K562 (cell line): ENCODE data around the gene PNKD. TPM values are rescaled to one million over a fixed set of nuclear protein-coding genes. Genes with fewer than 3 reads are reported as not detected.

ENCODE experiments used
- ASH1L ChIP-seq: fragments of 450-650 bp; IDR thresholded peaks from 2 replicates; pipeline ENCODE4 v1.6.1; 2018; ENCODE audit warnings: borderline replicate concordance, mild to moderate bottlenecking, low read depth; ENCODE audit not compliant: partially characterized antibody
- ERF ChIP-seq: fragments of 450-650 bp; formaldehyde crosslinking; IDR thresholded peaks from 2 replicates; pipeline ENCODE4 v1.4.0; 2020; ENCODE audit warnings: mild to moderate bottlenecking, mixed read lengths
- KHSRP ChIP-seq: fragments of 450-650 bp; IDR thresholded peaks from 2 replicates; pipeline ENCODE4 v1.6.1; 2017
- NCOA1 ChIP-seq: fragments of 450-650 bp; IDR thresholded peaks from 2 replicates; pipeline ENCODE4 v1.6.1; 2016; ENCODE audit warnings: low read depth
- RERE ChIP-seq: sonication (generic); formaldehyde crosslinking; IDR thresholded peaks from 2 replicates; pipeline ENCODE4 v1.8.0; 2023; ENCODE audit warnings: missing genetic modification reagents, mild to moderate bottlenecking, borderline replicate concordance
- REST ChIP-seq, 2 experiments: fragments of 450-650 bp; formaldehyde crosslinking in 1 of 2; IDR thresholded peaks; 2 replicates each; pipeline versions ENCODE4 v1.4.0 to v1.6.1; 2014 to 2020; ENCODE audit warnings: mild to moderate bottlenecking in 2 of 2, borderline replicate concordance in 1 of 2, low read depth in 1 of 2
- RNF2 ChIP-seq: sonication (generic); IDR thresholded peaks from 2 replicates; pipeline ENCODE4 v1.6.1; 2016
- SNIP1 ChIP-seq: fragments of 450-650 bp; IDR thresholded peaks from 2 replicates; pipeline ENCODE4 v1.7.1; 2017; ENCODE audit warnings: low read depth, mild to moderate bottlenecking
- STAG1 ChIP-seq: sonication (generic); formaldehyde crosslinking; IDR thresholded peaks from 2 replicates; pipeline ENCODE4 v1.5.0; 2020; ENCODE audit warnings: missing genetic modification reagents, borderline replicate concordance
- TBL1XR1 ChIP-seq, 2 experiments: IDR thresholded peaks; 2 replicates each; pipeline ENCODE4 v1.6.1; 2012; ENCODE audit warnings: improper control_type of control experiment in 2 of 2, low read length in 2 of 2, mild to moderate bottlenecking in 1 of 2
- TGIF2 ChIP-seq: sonication (generic); formaldehyde crosslinking; IDR thresholded peaks from 2 replicates; pipeline ENCODE4 v1.8.1; 2022; ENCODE audit warnings: mild to moderate bottlenecking, missing genetic modification reagents, moderate library complexity
- THRA ChIP-seq: fragments of 450-650 bp; IDR thresholded peaks from 2 replicates; pipeline ENCODE4 v1.6.1; 2017; ENCODE audit warnings: mild to moderate bottlenecking, moderate library complexity
- ZC3H8 ChIP-seq: fragments of 450-650 bp; IDR thresholded peaks from 2 replicates; pipeline ENCODE4 v1.6.1; 2017
- ZNF583 ChIP-seq: fragments of 250-450 bp; sonication (Bioruptor Pico); IDR thresholded peaks from 2 replicates; pipeline ENCODE4 v1.4.0; 2020
- ZNF75A ChIP-seq: fragments of 450-650 bp; formaldehyde crosslinking; IDR thresholded peaks from 2 replicates; pipeline ENCODE4 v1.4.0; 2020; ENCODE audit warnings: mild to moderate bottlenecking
- polyA plus RNA-seq, 8 experiments: library from polyadenylated mRNA; depleted of rRNA in 4 of 8; stranded (reverse) in 5 of 8; unstranded in 3 of 8; fragments of >200 nt; fragmentation: Nextera tagmentation in 2 of 8; fragmentation: Illumina TruSeq in 1 of 8; extraction: Ambion mirVana in 2 of 8; extraction: Trizol in 1 of 8; gene quantifications; 2 replicates each; pipeline versions ENCODE4 v1.2.1 to v1.2.3, GENCODE V29; 2011 to 2014; ENCODE audit warnings: inconsistent platforms in 1 of 8, missing spikeins in 1 of 8
- total RNA-seq, 7 experiments: library from RNA; depleted of rRNA in 6 of 7; stranded (reverse); fragments of >200 nt in 6 of 7; fragmentation: Illumina TruSeq in 2 of 7; extraction: Trizol in 2 of 7; gene quantifications; 2 replicates each; pipeline versions ENCODE4 v1.2.1 to v1.2.3, GENCODE V29; 2011 to 2021; ENCODE audit warnings: low replicate concordance in 1 of 7

PNKD gene
- total and polyA plus RNA-seq, 9 of the 15 experiments (the other 6 are each of a cell fraction or from before 2014, with no cell fraction given), result 26.0 to 105 (median 60.1) TPM

GRCh38 chr2:218393750-218394290 lies 123.5 kb downstream of the PNKD start (continued):
- no peak for TF ChIP-seq ZC3H8
- TF ChIP-seq RERE (CRISPR knock-in tag), result no peak
- TF ChIP-seq TGIF2 (CRISPR knock-in tag), result no peak
- TF ChIP-seq RNF2, result peak; percentile 44; the same call in 1 of the 2 replicates
- TF ChIP-seq TBL1XR1 (IDR thresholded peaks at IDR 0.05; ENCODE audit: low read length in 2 of 2), result no peak
- TF ChIP-seq NCOA1, result no peak
- TF ChIP-seq ASH1L, result no peak
- no peak for TF ChIP-seq THRA
- no peak for TF ChIP-seq SNIP1
- TF ChIP-seq ZNF583, result no peak
- no peak for TF ChIP-seq ERF (CRISPR knock-in tag)
- no peak; the same call in 1 of the 2 replicates for TF ChIP-seq REST (IDR thresholded peaks at IDR 0.05; ENCODE audit: borderline replicate concordance)
- no peak for TF ChIP-seq REST (CRISPR knock-in tag; IDR thresholded peaks at IDR 0.05; ENCODE audit: low read depth)
- TF ChIP-seq STAG1 (CRISPR knock-in tag), result no peak
- no peak for TF ChIP-seq ZNF75A (CRISPR knock-in tag)
- TF ChIP-seq KHSRP, result no peak
